HG03469 (cell line): Measurements from ENCODE around the gene OR2AT4.
A peak's percentile ranks its signal among the peaks of the same experiment; 100 is the strongest.
"Not testable (repeated sequence)": the region's sequence is repeated elsewhere in the genome, so short reads cannot be mapped to it uniquely, and the experiment has no call there.

ENCODE experiments used
- ATAC-seq: cut with Tn5 transposase; IDR thresholded peaks from one replicate; pipeline ENCODE4 v1.9.1; 2021; ENCODE audit warnings: mild to moderate bottlenecking, moderate library complexity, moderate number of reproducible peaks; ENCODE audit not compliant: unreplicated experiment

The OR2AT4 gene

DNA sequence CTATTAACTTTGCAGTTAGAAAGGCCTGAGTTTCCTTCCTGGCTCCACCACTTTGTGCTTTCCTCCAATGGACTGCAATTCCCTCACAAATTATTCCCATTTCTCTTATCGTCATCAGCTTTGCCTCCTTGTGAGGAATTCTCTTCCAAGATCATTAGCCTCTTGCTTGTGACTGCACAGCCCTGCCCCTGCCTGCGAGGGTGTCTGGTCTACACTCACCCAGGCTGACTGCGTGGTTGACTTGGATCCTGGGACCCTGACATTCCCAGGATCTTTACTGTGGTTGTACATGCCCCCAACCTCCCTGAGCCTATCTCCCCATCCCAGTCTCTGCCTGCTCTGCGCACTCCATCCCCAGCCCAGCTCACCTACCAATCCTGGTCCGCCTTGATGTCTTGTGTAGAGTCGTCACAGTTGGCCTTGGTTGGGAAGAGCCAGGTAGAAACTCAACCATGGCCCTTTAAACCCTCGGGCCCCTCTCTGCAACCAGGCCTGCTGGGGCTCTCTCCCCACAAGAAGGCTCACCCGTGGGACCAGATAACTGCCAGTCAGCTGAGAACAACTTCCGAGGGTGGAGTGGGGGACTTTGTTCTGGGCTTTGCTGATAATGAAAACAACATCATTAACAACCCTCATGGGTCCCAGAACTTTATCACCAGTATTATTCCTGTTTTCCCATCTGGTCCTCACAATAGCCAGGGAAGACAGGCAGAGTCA lies at the start of gene OR2AT4:
Gene OR2AT4 (minus strand): TSS at position 421 of the 717 bp plus-strand sequence.
- no peak for ATAC-seq

DNA sequence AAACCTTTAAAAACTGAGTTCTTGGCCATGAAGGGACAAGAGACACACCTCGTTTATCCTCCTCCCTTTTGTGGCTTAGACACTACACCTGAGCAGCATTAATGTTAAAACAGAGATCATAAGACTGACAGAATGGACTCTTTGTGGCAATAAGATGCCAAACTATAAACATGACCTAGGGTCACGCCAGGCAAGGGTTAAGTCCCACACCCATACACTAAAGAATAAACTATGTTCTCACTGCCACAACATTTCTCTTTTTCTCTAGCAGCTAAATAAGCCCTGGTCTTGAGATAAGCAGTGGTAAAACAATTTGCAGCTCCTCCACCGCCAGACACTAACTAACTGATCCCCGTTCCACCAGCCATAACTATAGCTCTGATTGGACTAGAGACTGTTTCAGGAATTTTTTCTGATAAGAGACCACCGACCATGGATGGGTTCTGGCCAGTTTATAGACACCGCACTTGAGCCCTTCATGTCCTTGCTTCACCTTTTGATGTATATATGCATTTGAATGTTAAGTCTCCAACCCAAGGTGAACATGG lies 49.4 kb upstream of the OR2AT4 start:
- no peak for ATAC-seq

- no peak for ATAC-seq
Observed at GRCh38 chr11:75145196-75145971, 48.7 kb upstream of the OR2AT4 start.

GRCh38 chr11:75144716-75145014 lies 48.0 kb upstream of the OR2AT4 start:
- no peak for ATAC-seq

DNA sequence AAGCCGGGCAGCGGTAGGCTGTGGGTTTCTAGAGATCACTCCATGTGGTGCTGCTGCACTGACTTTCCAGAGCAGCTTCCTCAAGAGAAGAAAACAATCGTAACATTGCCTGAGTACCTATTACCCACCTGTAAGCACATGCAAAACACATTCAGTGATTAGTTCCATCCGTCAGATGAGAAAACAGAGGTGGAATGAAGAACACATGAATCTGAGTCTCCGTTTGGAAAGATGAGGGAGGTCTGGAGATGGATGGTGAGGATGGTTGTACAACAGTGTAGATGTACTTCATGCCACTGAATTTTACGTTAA lies 46.7 kb upstream of the OR2AT4 start:
- ATAC-seq, result no peak

- peak; percentile 73 for ATAC-seq
Observed at GRCh38 chr11:75142714-75143419, 46.2 kb upstream of the OR2AT4 start.

DNA sequence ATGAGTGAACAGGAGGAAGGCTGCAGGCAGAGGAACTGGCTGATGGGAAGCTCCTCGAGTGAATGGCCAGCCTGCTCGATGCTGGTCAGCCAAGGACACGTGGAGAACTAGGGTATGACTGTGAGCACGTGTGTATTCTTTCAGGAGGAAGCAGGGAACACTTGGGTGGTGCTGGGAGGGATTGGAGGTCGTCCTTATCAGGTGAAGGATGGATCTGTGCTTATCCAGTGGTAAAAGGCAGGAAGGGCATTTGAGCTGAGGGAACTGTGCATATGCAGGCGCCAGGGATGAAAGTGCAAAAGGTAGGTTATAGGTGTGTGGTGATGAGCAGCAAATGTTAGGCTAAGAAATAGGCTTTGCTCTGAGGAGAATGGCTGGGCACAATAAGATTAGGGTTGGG lies 44.5 kb upstream of the OR2AT4 start:
- ATAC-seq, result no peak

DNA sequence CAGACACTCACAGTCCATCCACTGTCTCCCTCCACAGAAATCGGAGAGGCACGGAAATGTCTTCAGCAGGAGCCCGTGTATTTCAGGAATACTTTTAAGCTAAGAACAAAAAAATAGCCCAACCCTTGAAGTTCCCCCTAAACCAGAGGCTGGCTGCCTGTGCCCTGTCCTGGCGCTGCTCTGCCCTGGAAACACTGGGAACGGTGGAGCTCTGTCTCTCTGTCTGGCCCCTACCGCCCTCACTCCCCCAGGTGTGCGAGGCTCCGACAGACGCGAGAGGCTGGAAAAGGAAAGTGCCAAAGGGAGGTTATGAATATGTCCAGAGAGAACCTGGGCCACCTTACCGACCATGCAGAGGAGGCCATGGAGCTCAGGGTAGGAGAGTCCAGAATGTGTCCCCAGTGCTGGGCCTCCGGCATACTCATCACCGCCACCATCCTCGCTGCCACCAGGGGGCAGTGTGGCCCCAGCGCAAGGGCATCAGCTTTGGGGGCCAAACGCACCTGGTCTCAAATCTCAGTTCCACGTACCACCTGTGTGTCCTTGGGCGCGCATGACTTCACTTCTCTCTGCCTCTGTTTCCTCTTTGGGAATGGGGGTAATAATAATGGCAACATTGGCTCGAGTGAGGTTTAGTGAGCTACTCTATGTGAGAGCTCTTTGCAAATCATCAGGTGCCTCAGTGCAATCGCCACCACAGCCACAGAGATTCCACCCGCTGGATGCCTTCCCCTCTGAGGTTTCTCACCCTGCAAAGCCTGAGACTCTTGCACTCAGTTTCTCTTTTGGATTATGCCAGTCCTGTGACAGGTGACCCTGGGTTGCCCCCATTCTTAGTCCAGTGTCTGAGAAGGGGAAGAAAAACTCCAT lies 43.8 kb upstream of the OR2AT4 start:
- no peak for ATAC-seq

- ATAC-seq, result no peak
Observed at GRCh38 chr11:75135651-75136050, 39.0 kb upstream of the OR2AT4 start.

GRCh38 chr11:75135021-75135650 lies 38.5 kb upstream of the OR2AT4 start:
- no peak for ATAC-seq

GRCh38 chr11:75133976-75134375 lies 37.3 kb upstream of the OR2AT4 start:
- ATAC-seq, result no peak

- no peak for ATAC-seq
Observed at GRCh38 chr11:75132080-75132479, 35.4 kb upstream of the OR2AT4 start.

DNA sequence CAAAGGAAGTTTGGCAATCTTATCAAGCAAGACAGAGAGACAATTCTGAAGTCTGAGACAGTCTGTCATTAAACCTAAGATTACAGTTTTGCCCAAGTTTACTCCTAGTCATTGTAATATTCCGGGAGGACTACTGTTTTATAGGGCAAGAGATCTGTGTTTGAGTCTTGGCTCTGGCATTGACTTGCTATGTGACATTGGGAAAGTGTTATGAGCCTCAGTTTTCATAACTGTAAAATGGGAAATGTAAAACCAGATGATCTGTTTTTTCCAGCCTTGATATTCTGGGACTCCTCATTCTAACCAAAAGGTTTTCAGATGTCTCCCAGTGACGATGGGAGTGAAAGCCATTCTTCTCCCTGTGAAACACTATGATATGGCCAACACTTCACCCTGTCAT lies 29.9 kb upstream of the OR2AT4 start:
- ATAC-seq, result no peak

- no peak for ATAC-seq
Observed at GRCh38 chr11:75118577-75118976, 21.9 kb upstream of the OR2AT4 start.

DNA sequence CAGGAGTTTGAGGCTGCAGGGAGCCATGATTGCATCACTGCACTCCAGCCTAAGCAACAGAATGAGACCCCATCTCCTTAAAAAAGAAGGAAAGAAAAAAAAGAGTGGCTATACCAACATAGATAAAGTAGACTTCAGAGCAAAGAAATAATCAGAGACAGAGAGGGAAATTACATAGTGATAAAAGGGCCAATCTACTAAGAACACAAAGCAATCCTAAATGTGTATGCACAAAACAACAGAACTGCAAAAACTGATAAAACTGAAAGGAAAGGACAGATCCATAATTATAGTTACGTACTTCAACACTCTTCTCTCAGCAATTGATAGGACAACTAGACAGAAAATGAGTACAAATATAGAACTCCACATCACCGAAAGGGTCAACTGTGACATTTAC lies 17.8 kb upstream of the OR2AT4 start:
- no peak for ATAC-seq

- no peak for ATAC-seq
Observed at GRCh38 chr11:75113030-75113429, 16.4 kb upstream of the OR2AT4 start.

DNA sequence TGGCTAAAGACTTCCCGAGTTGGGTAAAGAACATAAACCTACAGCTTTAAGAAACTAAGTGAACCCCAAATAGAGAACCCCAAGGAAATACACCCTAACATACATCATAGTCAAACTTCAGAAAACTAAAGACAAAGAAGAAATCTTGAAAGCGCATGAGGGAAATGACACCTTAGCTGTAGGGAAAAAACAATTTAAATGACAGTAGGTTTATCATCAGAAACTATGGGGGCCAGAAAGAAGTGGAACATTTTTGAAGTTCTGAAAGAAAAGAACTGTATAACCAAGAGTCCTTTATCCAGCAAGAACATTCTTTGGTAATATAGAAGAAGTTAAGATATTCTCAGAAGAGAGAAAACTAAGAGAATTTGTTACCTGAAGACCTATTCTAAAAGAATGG lies 15.5 kb upstream of the OR2AT4 start:
- no peak for ATAC-seq

DNA sequence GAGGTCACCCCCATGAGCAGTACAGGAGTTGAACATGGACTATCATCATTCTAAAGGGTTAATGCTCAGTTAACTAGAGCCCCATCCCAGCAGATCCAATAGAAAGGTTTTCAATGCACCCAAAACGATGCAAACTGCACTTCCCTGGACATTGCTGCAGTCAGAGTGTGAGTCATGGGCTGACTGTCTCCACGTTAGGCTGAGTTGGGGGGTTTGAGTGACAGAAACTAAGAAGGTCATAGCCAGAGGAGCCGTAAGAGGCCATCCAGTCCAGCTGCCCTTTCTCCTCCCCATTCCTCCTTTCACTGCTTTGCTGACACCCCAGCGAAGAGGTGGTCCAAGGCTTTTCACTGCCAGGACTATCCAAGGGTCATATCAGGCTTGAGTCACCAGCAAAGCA lies 10.5 kb upstream of the OR2AT4 start:
- ATAC-seq, result no peak

DNA sequence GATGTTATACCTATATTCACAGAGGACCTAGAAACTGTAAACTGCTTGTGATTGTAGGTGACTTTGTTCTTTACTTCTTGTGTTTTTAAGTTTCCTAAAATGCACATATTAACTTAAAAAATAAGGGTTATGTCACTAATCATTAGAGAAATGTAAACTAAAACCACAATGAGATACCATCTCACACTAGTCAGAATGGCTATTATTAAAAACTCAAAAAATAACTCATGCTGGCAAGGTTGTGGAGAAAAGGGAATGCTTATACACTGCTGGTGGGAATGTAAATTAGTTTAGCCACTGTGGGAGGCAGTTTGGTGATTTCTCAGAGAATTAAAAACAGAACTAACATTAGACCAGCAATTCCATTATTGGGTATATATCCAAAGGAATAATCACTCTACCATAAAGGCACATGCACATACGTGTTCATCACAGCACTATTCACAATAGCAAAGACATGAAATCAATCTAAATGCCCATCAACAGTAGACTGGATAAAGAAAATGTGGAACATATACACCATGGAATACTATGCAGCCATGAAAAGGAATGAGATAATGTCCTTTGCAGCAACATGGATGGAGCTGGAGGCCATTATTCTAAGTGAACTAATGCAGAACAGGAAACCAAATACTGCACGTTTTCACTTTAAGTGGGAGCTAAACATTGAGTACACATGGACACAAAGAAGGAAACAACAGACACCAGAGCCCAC lies 9.4 kb upstream of the OR2AT4 start:
- not testable (repeated sequence) for ATAC-seq

DNA sequence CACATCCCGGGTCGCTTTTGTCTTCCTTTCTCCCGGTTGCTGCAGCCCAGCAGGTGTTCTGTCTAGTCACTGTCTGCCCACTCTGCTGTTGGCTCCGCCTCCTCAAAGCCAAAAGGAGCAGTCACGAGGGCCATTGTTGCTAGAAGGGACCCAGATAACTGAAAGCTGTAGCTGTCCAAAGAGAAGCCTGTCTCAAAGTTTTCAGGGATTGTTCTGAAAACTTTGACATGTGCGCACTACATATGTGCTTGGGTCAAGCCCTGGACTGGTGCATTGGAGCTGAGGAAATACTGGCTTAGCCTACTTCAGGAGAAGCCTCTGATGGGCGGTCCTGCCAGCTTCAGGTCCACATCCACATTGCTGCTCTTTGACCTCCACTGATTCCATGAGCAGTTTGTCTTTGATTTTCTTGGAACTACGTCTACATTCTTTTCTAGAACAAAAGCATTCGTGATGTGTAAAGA lies 8.8 kb upstream of the OR2AT4 start:
- no peak for ATAC-seq
